GM21381 (cell line): Measurements from ENCODE around the gene LDLRAD1.
"Not testable (repeated sequence)": the region's sequence is repeated elsewhere in the genome, so short reads cannot be mapped to it uniquely, and the experiment has no call there.

Source experiments
- ATAC-seq: cut with Tn5 transposase; IDR thresholded peaks from one replicate; pipeline ENCODE4 v1.9.1; 2021; ENCODE audit warnings: mild to moderate bottlenecking, moderate library complexity; ENCODE audit not compliant: unreplicated experiment

Gene LDLRAD1

GRCh38 chr1:53995683-53996082, 22.3 kb downstream of the LDLRAD1 start:
- no peak for ATAC-seq

DNA sequence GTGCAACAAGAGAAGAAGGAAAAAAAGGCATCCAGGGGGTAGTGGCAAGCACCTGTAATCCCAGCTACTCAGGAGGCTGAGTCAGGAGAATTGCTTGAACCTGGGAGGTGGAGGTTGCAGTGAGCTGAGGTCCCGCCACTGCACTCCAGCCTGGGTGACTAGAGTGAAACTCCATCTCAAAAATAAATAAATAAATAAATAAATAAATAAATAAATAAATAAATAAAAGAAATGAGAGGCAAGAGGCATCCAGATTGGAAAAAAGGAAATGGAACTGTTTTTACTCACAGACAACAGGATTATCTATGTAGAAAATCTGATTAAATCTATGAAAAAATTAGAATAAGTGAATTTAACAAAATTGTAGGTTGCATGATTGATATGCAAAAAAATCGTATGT, 23.5 kb downstream of the LDLRAD1 start:
- not testable (repeated sequence) for ATAC-seq

GRCh38 chr1:53992085-53992874, 25.7 kb downstream of the LDLRAD1 start:
- ATAC-seq: no peak

DNA sequence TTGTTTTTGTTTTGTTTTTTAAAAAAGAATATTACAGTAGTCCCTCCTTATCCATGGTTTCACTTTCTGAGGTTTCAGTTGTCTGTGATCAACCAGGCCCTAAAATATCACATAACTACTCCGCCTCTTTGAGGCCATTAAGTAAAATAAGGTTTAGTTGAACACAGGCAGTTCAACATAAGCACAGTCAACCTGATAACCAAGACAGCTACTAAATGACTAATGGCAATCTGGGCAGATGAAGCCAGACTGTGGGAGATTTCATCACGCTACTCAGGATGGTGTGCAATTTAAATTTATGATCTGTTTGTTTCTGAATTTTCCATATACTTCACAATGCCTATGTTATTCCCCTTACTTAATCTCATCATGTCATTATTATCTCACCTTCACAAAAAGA, 30.1 kb downstream of the LDLRAD1 start:
- no peak for ATAC-seq

DNA sequence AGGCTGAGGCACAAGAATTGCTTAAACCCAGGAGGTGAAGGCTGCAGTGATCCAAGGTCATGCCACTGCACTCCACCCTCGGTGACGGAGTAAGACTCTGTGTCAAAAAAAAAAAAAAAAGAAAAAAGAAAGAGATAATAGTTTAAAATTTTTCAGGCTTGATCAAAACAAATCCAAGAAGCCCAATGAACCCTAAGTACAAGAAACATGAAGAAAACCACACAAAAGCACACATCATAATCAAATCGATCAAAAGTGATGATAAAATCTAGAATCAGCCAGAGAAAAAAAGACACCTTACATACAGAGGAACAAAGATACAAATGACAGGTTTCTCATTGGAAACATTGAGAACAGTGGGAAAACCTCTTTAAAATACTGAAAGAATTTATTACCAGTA, 31.5 kb downstream of the LDLRAD1 start:
- ATAC-seq: no peak

DNA sequence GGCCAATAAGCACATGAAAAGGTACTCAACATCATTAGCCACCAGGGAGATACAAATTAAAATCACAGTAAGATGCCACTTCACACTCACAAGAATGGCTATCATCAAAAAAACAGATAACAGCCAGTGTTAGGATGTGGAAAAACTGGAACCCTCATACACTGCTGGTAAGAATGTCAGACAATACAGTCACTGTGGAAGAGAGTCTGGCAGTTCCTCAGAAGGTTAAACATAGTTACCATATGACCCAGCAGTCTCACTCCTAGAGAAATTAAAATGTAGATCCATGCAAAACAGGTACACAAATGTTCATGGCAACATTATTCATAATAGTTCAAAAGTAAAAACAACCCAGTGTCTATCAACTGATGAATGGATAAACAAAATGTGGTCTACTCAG, 33.3 kb downstream of the LDLRAD1 start:
- ATAC-seq: no peak

- no peak for ATAC-seq
These were observed 35.3 kb downstream of the LDLRAD1 start for GRCh38 chr1:53982763-53983104.

- ATAC-seq: no peak
These were observed 35.8 kb downstream of the LDLRAD1 start for GRCh38 chr1:53982034-53982762.

- no peak for ATAC-seq
These were observed 36.8 kb downstream of the LDLRAD1 start for GRCh38 chr1:53981220-53981619.

DNA sequence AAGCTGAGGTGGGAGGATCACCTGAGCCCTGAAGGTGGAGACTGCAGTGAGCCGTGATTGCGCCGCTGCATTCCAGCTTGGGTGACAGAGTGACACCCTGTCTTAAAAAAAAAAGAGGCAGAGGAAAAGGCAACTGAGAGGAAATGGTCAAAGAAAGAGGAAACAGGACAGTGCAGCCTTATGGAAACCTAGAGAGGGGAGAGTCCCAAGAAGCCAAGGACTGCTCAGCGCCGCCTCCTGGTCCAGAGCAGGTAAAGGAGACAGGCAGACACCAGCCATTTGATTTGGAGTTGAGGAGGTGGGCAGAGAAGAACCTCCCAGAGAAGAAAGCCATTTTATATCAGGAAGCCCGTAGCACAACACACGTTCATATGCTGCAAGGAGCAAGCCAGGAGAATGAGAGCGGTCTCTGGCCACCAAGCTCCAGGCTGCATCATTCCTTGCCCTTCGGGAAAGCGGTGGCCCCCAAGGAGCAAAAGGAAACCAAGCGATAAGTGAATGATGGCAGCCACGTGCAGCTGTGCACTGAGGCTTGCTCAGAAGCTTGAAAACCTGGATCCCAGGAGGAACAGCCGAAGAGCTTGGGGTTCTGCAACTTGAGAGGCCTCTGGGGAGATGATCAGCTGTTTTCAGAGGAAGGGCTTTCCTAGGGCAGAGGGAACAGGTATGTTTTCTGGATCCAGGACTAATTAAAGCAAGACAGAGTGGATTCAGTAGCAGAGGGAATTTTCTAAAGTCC, 38.1 kb downstream of the LDLRAD1 start:
- no peak for ATAC-seq

DNA sequence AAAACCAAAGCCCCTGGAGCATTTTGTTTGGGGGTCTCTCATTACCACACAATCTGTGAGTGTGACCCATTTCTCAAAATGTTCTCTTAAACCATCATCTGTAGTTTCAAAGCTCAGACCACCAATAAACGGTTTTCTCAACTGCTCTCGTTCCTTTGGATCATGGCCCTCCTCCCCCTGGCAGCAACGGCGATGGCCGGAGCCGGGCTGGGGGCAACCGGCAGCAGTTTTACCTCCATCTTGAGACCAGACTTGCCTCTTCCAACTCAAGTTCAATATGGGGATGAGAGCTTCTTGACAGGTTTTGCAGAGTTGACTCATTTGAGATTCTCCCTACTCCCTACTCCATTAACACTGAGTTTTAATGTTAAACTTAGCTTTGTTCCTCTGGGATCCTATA, 42.1 kb downstream of the LDLRAD1 start:
- no peak for ATAC-seq

DNA sequence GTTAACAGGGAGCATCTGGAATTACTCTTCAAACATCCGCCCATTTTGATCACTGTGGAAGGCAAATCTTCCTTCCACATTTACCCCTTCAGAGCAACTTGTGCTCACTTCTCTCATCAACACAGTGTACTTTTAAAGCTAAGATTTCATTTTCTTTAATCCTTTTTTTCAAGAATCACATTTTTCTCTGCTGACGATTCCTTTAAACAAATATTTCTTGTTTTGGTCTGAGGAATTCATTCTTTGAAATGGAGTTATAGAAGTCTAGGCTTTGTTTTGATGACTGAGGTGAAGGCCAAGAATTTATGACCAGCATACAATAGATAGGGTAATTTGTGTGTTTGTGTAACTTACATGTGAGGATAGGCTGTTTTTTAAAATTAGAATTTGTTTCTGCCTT, 46.3 kb downstream of the LDLRAD1 start:
- ATAC-seq: no peak

GRCh38 chr1:53969323-53969722, 48.7 kb downstream of the LDLRAD1 start:
- ATAC-seq: not testable (repeated sequence)

- ATAC-seq: no peak
These were observed 49.9 kb downstream of the LDLRAD1 start for GRCh38 chr1:53968125-53968513.

- ATAC-seq: no peak
These were observed 50.4 kb downstream of the LDLRAD1 start for GRCh38 chr1:53967409-53968124.

DNA sequence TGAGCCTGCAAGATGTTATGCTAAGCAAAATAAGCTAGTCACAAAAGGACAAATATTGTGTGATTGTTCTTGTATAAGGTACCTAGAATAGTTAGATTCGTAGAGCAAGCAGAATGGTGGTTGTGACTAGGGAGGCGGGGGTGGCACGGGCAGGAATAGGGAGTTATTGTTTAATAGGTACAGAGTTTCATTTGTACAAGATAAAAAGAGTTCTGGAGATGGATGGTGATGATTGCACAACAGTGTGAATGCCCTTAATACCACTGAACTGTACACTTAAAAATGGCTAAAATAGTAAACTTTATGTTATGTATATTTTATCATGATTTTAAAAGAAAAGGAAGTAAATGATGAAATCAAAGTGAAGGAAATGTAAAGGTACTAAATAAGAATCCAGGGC, 51.2 kb downstream of the LDLRAD1 start:
- no peak for ATAC-seq

DNA sequence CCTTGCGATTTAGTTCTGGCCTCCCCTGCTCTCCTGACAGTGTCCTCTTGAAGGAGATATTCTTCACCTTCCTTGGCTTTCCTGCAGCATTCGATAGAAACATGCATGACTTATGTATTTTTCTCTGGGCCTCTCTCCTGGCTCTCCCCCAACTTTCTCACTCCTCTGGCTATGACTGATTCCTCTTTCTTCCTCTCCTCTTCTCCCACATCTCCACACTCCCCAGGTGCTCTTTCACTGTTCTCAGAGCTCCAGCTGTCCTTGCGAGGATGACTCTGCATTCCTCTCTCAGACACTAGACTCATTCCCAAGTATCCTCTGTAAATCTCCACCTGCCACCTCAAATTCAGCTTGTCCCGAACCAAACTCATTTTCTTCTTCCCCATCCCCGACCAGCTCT, 53.9 kb downstream of the LDLRAD1 start:
- ATAC-seq: no peak

DNA sequence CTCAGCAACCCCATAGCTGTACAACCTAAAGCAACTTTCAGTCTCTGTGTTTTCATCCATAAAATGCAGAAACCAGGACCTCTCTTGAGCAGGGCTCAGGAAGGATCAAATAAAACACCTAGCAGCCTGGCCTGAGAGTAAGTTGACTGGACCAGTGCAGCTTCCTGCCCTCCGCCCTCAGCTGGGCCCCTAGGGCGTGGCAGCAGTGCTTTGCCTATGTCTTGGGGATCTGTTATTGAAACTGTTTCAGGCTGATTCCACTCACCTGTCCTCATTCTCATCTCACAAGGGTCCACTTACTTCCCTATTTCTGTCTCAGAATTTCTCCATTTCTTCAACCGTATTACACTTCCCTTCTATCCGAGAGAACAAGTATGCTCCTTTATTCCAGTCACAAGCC, 54.5 kb downstream of the LDLRAD1 start:
- no peak for ATAC-seq

- ATAC-seq: no peak
These were observed 55.6 kb downstream of the LDLRAD1 start for GRCh38 chr1:53962395-53962794.

DNA sequence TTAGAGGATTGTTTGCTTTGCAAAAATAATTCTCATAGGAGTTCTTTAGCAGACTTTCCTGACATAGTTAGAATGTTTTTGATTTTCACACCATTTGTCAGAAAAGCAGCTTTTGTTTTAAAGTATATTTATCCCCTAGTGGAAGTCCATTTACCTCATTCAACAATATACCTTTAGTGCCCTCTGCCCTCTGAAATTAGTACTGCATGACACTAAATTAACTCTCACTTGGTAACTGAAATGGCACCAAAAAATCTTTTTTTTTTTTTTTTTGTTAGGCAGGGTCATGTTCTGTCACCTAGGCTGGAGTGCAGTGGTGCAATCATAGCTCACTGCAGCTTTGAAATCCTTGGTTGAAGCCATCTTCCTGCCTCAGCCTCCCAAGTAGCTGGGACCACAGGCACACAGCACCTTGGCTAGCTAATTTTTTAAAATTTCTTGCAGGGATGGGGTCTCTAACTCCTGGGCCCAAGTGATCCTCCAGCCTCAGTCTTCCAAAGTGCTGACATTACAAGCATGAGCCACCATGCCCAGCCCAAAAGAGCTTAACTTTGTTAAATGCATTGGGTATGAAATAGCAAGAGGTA, 58.2 kb downstream of the LDLRAD1 start:
- no peak for ATAC-seq
